IMR-90 (cell line): ENCODE data around the gene MACO1. TPM values are rescaled to one million over a fixed set of nuclear protein-coding genes. Genes with fewer than 3 reads are reported as not detected.

Experiments
- ATAC-seq: fragments of 200-7000 bp; cut with Tn5 transposase; 2 replicates; pipeline ENCODE4 v1.9.1; 2020; ENCODE audit warnings: low read depth, mild to moderate bottlenecking, moderate library complexity
- BruUV-seq: library from RNA; stranded (reverse); fragments of 400-500 nt; replicated peaks from 2 replicates; lab custom pipeline; 2021; lab: Mats Ljungman, UMichigan
- CTCF ChIA-PET: fragments of 300-600 bp; formaldehyde crosslinking; extraction: SDS; loops from one replicate; lab custom pipeline; 2021; ENCODE audit warnings: antibody characterized with exemption; lab: Yijun Ruan, JAX
- POLR2A ChIA-PET: fragments of 300-600 bp; sonication (Branson Sonifier 250); formaldehyde crosslinking; loops from one replicate; lab custom pipeline; 2022; ENCODE audit warnings: antibody characterized with exemption; ENCODE audit not compliant: unreplicated experiment; lab: Charles Lee
- DNase-seq: peaks from one replicate; pipeline ENCODE4 v3.0.0; 2013
- H2AFZ ChIP-seq: replicated peaks from 2 replicates; pipeline ENCODE3; 2013; ENCODE audit warnings: low read length, mild to moderate bottlenecking; ENCODE audit not compliant: poor library complexity
- H2AK5ac ChIP-seq: 2 replicates; pipeline ENCODE4 v1.6.1; 2013; ENCODE audit warnings: low read depth, low read length, inconsistent platforms
- H2AK9ac ChIP-seq: replicated peaks from 2 replicates; pipeline ENCODE3; 2013; ENCODE audit warnings: mild to moderate bottlenecking, low read depth, low read length, moderate library complexity; ENCODE audit not compliant: poor library complexity
- H2BK120ac ChIP-seq: 2 replicates; pipeline ENCODE4 v1.6.1; 2013; ENCODE audit warnings: low read depth, low read length, inconsistent platforms
- H2BK15ac ChIP-seq: 3 replicates; pipeline ENCODE4 v1.6.1; 2013; ENCODE audit warnings: low read depth, low read length, inconsistent platforms
- H2BK20ac ChIP-seq: 2 replicates; pipeline ENCODE4 v1.6.1; 2013; ENCODE audit warnings: low read depth, mild to moderate bottlenecking, inconsistent platforms, low read length, moderate library complexity
- H2BK5ac ChIP-seq: 2 replicates; pipeline ENCODE4 v1.6.1; 2013; ENCODE audit warnings: mild to moderate bottlenecking, low read depth, low read length, inconsistent platforms; ENCODE audit not compliant: poor library complexity, severe bottlenecking
- H3K14ac ChIP-seq: replicated peaks from 2 replicates; pipeline ENCODE4 v1.6.1; 2013; ENCODE audit warnings: low read depth, low read length, inconsistent platforms
- H3K18ac ChIP-seq: 2 replicates; pipeline ENCODE4 v1.6.1; 2013; ENCODE audit warnings: low read depth, low read length, control low read depth
- H3K23ac ChIP-seq: 2 replicates; pipeline ENCODE4 v1.6.1; 2013; ENCODE audit warnings: low read depth, low read length, inconsistent platforms
- H3K27ac ChIP-seq: 2 replicates; pipeline ENCODE4 v1.5.1; 2013; ENCODE audit warnings: mild to moderate bottlenecking, control low read depth, low read length; ENCODE audit not compliant: insufficient read depth
- H3K27me3 ChIP-seq: 2 replicates; pipeline ENCODE4 v1.6.1; 2013; ENCODE audit warnings: low read length; ENCODE audit not compliant: control insufficient read depth, insufficient read depth
- H3K36me3 ChIP-seq: 2 replicates; pipeline ENCODE4 v1.6.1; 2013; ENCODE audit warnings: low read length, mixed read lengths; ENCODE audit not compliant: control insufficient read depth, insufficient read depth
- H3K4ac ChIP-seq: 2 replicates; pipeline ENCODE4 v1.6.1; 2013; ENCODE audit warnings: low read depth, low read length, inconsistent platforms
- H3K4me1 ChIP-seq: 2 replicates; pipeline ENCODE4 v1.6.1; 2013; ENCODE audit warnings: low read length, mixed read lengths; ENCODE audit not compliant: control insufficient read depth, insufficient read depth
- H3K4me2 ChIP-seq: 2 replicates; pipeline ENCODE4 v1.6.1; 2013; ENCODE audit warnings: low read depth, mild to moderate bottlenecking, control low read depth, low read length, moderate library complexity
- H3K4me3 ChIP-seq: 2 replicates; pipeline ENCODE4 v1.5.1; 2013; ENCODE audit warnings: low read depth, mild to moderate bottlenecking, control low read depth, low read length, moderate library complexity; ENCODE audit not compliant: insufficient read depth
- H3K56ac ChIP-seq: 2 replicates; pipeline ENCODE4 v1.6.1; 2013; ENCODE audit warnings: low read length, inconsistent platforms; ENCODE audit not compliant: insufficient read depth; ENCODE audit errors: extremely low read depth
- H3K79me1 ChIP-seq, 2 experiments: 2 replicates each; pipeline ENCODE4 v1.6.1; 2013; ENCODE audit warnings: low read length in 2 of 2, inconsistent platforms in 1 of 2, low read depth in 1 of 2
- H3K9ac ChIP-seq: 2 replicates; pipeline ENCODE4 v1.6.1; 2013; ENCODE audit warnings: low read depth, low read length, control low read depth
- H3K9me1 ChIP-seq: 2 replicates; pipeline ENCODE4 v1.6.1; 2013; ENCODE audit warnings: low read length, inconsistent platforms; ENCODE audit not compliant: insufficient read depth
- H3K9me3 ChIP-seq: 2 replicates; pipeline ENCODE4 v1.6.1; 2013; ENCODE audit warnings: low read length; ENCODE audit not compliant: control insufficient read depth, insufficient read depth
- H4K20me1 ChIP-seq: 2 replicates; pipeline ENCODE4 v1.6.1; 2013; ENCODE audit warnings: low read length, inconsistent platforms; ENCODE audit not compliant: insufficient read depth
- H4K5ac ChIP-seq: 2 replicates; pipeline ENCODE4 v1.6.1; 2013; ENCODE audit warnings: mild to moderate bottlenecking, low read depth, low read length, control low read depth
- H4K8ac ChIP-seq, 2 experiments: 2 replicates each; pipeline ENCODE4 v1.6.1; 2013; ENCODE audit warnings: low read depth in 2 of 2, low read length in 2 of 2, control low read depth in 1 of 2, inconsistent platforms in 1 of 2
- H4K91ac ChIP-seq: 2 replicates; pipeline ENCODE4 v1.6.1; 2013; ENCODE audit warnings: low read depth, low read length, inconsistent platforms; ENCODE audit not compliant: insufficient read depth
- CEBPB ChIP-seq: IDR thresholded peaks from 2 replicates; pipeline ENCODE4 v1.6.1; 2012; ENCODE audit warnings: low read depth, low read length, improper control_type of control experiment
- CHD1 ChIP-seq: IDR thresholded peaks from 2 replicates; pipeline ENCODE4 v1.6.1; 2012; ENCODE audit warnings: low read depth, low read length, improper control_type of control experiment
- WGBS, 2 experiments: methylation state at CpG; one replicate each; pipeline versions ENCODE4 v1.1.5 to v1.1.7; 2013; ENCODE audit warnings: missing lambda C conversion rate in 2 of 2; ENCODE audit not compliant: insufficient read length in 1 of 2; ENCODE audit errors: extremely low coverage in 2 of 2; 5-methylcytosine and 5-hydroxymethylcytosine counted together
- dilution Hi-C: fragments of 300-500 bp; cut with HindIII; formaldehyde crosslinking; loops from one replicate; pipeline ENCODE4 v1.14.3; 2018; ENCODE audit warnings: low sequenced_read_pairs; ENCODE audit not compliant: unreplicated experiment
- in situ Hi-C: fragments of 300-500 bp; cut with MboI; formaldehyde crosslinking; loops from 3 replicates; pipeline ENCODE4 v1.14.3; 2019; ENCODE audit warnings: low sequenced_read_pairs, inconsistent platforms, mixed read lengths
- intact Hi-C: fragments of 100-400 bp; cut with micrococcal nuclease; formaldehyde crosslinking; loops from 2 replicates; pipeline ENCODE4 v1.10.0; 2022
- polyA plus RNA-seq, 3 experiments: library from polyadenylated mRNA; depleted of rRNA; stranded (reverse); fragments of >200 nt; gene quantifications; 2 replicates each; pipeline ENCODE4 v1.2.3, GENCODE V29; 2012; ENCODE audit warnings: low replicate concordance in 1 of 3
- total RNA-seq: library from RNA; depleted of rRNA; stranded (reverse); fragments of >200 nt; gene quantifications from 2 replicates; pipeline ENCODE4 v1.2.3, GENCODE V29; 2012

The MACO1 gene
- total and polyA plus RNA-seq, 2 of the 4 experiments (the other 2 are of a cell fraction): 6.8 to 12.7 TPM

DNA sequence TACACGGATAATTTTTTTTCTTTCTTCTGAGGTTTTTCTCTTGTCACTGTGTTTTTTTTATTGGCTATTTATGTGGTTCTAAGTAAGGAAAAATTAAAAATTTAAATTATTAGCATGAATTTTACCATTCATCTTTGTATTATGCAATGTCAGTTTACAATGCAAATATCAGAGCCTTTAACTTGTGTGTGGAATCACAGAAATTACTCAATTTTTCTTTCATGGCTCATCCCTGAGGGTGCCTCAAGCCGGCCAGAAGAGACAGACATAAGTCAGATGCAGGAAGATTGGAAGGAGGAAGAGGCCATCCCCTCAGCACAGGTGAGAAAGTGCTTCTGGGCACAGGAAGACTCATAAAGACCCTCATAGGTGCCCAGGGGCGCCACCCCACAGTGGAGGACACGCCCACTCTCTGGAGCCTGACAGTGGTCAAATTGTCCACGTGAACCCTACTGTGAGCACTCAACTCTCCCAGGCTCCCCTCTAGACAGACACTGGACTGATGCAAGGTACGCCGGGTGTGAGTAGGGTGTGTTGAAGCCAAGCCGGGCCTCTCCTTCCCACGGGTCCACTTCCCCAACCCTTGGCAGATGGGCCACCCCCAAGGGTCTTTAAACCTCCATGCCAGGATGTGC is 103.2 kb downstream of the MACO1 start:
- H3K9me3 ChIP-seq: peaks cover 2% of the 10 kb centered on the region; the same call in 1 of the 2 replicates
- peaks cover 22% of the 10 kb centered on the region for H3K27me3 ChIP-seq
- H3K9ac ChIP-seq: no peak overlapping the region
- H3K4me3 ChIP-seq: no peak overlapping the region
- no peaks in the 10 kb centered on the region for H3K4me1 ChIP-seq
- H2BK120ac ChIP-seq: no peak overlapping the region
- H3K4ac ChIP-seq: no peak overlapping the region
- H3K18ac ChIP-seq: no peak overlapping the region
- ChIA-PET CTCF (no interaction called here), POLR2A (no interaction called here)
- H2AFZ ChIP-seq: no peak overlapping the region
- no peak overlapping the region for H4K5ac ChIP-seq
- H4K20me1 ChIP-seq: no peaks in the 10 kb centered on the region
- no peak overlapping the region for H3K4me2 ChIP-seq
- H3K79me1 ChIP-seq: no peaks in the 10 kb centered on the region
- H4K91ac ChIP-seq: no peak overlapping the region
- no TSS peak for BruUV-seq
- dilution Hi-C loops: no loop called here
- no peak overlapping the region for H2AK9ac ChIP-seq
- no peak overlapping the region for H3K23ac ChIP-seq
- H3K9me1 ChIP-seq: peaks cover 5% of the 10 kb centered on the region; the same call in 1 of the 2 replicates
- ATAC-seq: no peak
- DNase-seq: no peak
- no peaks in the 10 kb centered on the region for H3K36me3 ChIP-seq
- no peak overlapping the region for H2AK5ac ChIP-seq
- TF ChIP-seq CHD1: no peak
- 0 out of 2 replicates have a peak, but pooled peaks have one; percentile 26 for TF ChIP-seq CEBPB
- WGBS, 2 experiments: no CpG with 5 or more reads among the region's 9 CpGs
- no peak overlapping the region for H3K56ac ChIP-seq
- H3K14ac ChIP-seq: no peak overlapping the region
- no peak overlapping the region for H2BK20ac ChIP-seq
- intact Hi-C loops: no loop called here
- H4K8ac ChIP-seq: no peak overlapping the region
- no peak overlapping the region for H3K27ac ChIP-seq
- H2BK5ac ChIP-seq: no peak overlapping the region
- in situ Hi-C loops: no loop called here
- no peak overlapping the region for H2BK15ac ChIP-seq
